HepG2 (cell line): Measurements from ENCODE around the gene SURF6. TPM values are rescaled to one million over a fixed set of nuclear protein-coding genes. Genes with fewer than 3 reads are reported as not detected.
A peak's percentile ranks its signal among the peaks of the same experiment; 100 is the strongest.

ENCODE experiments used
- ATAC-seq: fragments of 200-7000 bp; cut with Tn5 transposase; 3 replicates; pipeline ENCODE4 v1.9.1; 2020; ENCODE audit warnings: mild to moderate bottlenecking, moderate library complexity
- BruUV-seq: library from RNA; stranded (reverse); fragments of 400-500 nt; replicated peaks from 2 replicates; lab custom pipeline; 2021; lab: Mats Ljungman, UMichigan
- CTCF ChIA-PET: fragments of 300-600 bp; formaldehyde crosslinking; extraction: SDS; loops from one replicate; lab custom pipeline; 2021; ENCODE audit warnings: low total read pairs, inconsistent platforms, low intra/inter-chr PET ratio; lab: Yijun Ruan, JAX
- POLR2A ChIA-PET: fragments of 350-600 bp; sonication (Branson Sonifier 250); formaldehyde crosslinking; loops from one replicate; lab custom pipeline; 2020; ENCODE audit warnings: antibody characterized with exemption, inconsistent platforms; lab: Yijun Ruan, JAX
- DNase-seq: peaks from one replicate; pipeline ENCODE4 v3.0.0-alpha.2; 2015; ENCODE audit warnings: low spot score
- FAIRE-seq: peaks from 3 replicates; lab custom pipeline; 2011; peaks lifted over from hg19 to GRCh38; lab: Jason Lieb, UNC
- H2AFZ ChIP-seq: one replicate; pipeline ENCODE4 v1.6.1; 2011; ENCODE audit warnings: low read length, inconsistent platforms
- H3K27ac ChIP-seq: fragments of 300-600 bp; 3 replicates; pipeline ENCODE4 v1.8.0; 2011; ENCODE audit warnings: mixed run types, mild to moderate bottlenecking, mixed read lengths, low read length, inconsistent platforms; ENCODE audit not compliant: insufficient read depth; ENCODE audit errors: extremely low read length
- H3K27me3 ChIP-seq, 2 experiments: fragments of 200-600 bp in 1 of 2; 2 replicates in 1 of 2; 3 replicates in 1 of 2; pipeline versions ENCODE4 v1.6.0 to v1.8.0; 2011; ENCODE audit warnings: low read length in 2 of 2, mild to moderate bottlenecking in 2 of 2, moderate library complexity in 2 of 2, inconsistent platforms in 1 of 2; ENCODE audit not compliant: insufficient read depth in 2 of 2, control insufficient read depth in 1 of 2
- H3K36me3 ChIP-seq, 2 experiments: fragments of 200-600 bp in 1 of 2; replicated peaks in 1 of 2; 2 replicates in 1 of 2; 3 replicates in 1 of 2; pipeline versions ENCODE4 v1.5.1 to v1.8.0; 2011; ENCODE audit warnings: low read length in 2 of 2, inconsistent platforms in 1 of 2; ENCODE audit not compliant: insufficient read depth in 2 of 2, control insufficient read depth in 1 of 2
- H3K4me1 ChIP-seq: 2 replicates; pipeline ENCODE4 v1.5.1; 2012; ENCODE audit warnings: low read length, inconsistent platforms; ENCODE audit not compliant: insufficient read depth
- H3K4me2 ChIP-seq: 2 replicates; pipeline ENCODE4 v1.6.0; 2011; ENCODE audit warnings: low read depth, low read length, inconsistent platforms
- H3K4me3 ChIP-seq, 3 experiments: fragments of 200-600 bp in 1 of 3; sonication (generic), shearing (Covaris generic) in 1 of 3; replicated peaks in 1 of 3; 2 replicates each; pipeline ENCODE4 v1.5.1; 2011 to 2016; ENCODE audit warnings: low read length in 3 of 3, inconsistent platforms in 2 of 3, low read depth in 2 of 3, mild to moderate bottlenecking in 2 of 3, control low read depth in 1 of 3, mixed read lengths in 1 of 3; ENCODE audit not compliant: insufficient read depth in 1 of 3
- H3K79me2 ChIP-seq: one replicate; pipeline ENCODE4 v1.6.1; 2011; ENCODE audit warnings: low read length, inconsistent platforms; ENCODE audit not compliant: insufficient read depth
- H3K9ac ChIP-seq: 2 replicates; pipeline ENCODE4 v1.6.0; 2011; ENCODE audit warnings: mild to moderate bottlenecking, low read depth, low read length, inconsistent platforms; ENCODE audit not compliant: insufficient read depth
- H3K9me3 ChIP-seq: 2 replicates; pipeline ENCODE4 v1.5.1; 2012; ENCODE audit warnings: mild to moderate bottlenecking, low read length
- H4K20me1 ChIP-seq: 2 replicates; pipeline ENCODE4 v1.6.0; 2011; ENCODE audit warnings: inconsistent platforms, mild to moderate bottlenecking, low read length, moderate library complexity; ENCODE audit not compliant: insufficient read depth
- BCL6 ChIP-seq: IDR thresholded peaks from 2 replicates; pipeline ENCODE4 v1.6.1; 2016; ENCODE audit warnings: missing genetic modification reagents, missing compliant biosample characterization
- FLYWCH1 ChIP-seq: sonication (generic); formaldehyde crosslinking; IDR thresholded peaks from 2 replicates; pipeline ENCODE4 v1.8.1; 2023; ENCODE audit warnings: mild to moderate bottlenecking, missing genetic modification reagents
- FOXO1 ChIP-seq: sonication (generic); formaldehyde crosslinking; IDR thresholded peaks from 2 replicates; pipeline ENCODE4 v1.4.0; 2020; ENCODE audit warnings: missing genetic modification reagents
- GRHL1 ChIP-seq: sonication (generic); formaldehyde crosslinking; conservative IDR thresholded peaks from 2 replicates; pipeline ENCODE4 v1.8.0; 2022; ENCODE audit warnings: missing genetic modification reagents
- MAFF ChIP-seq: IDR thresholded peaks from 2 replicates; pipeline ENCODE4 v1.6.1; 2011; ENCODE audit warnings: low read depth, low read length, improper control_type of control experiment
- MNT ChIP-seq: fragments of 450-650 bp; IDR thresholded peaks from 2 replicates; pipeline ENCODE4 v1.6.1; 2016
- PATZ1 ChIP-seq: sonication (generic); formaldehyde crosslinking; IDR thresholded peaks from 2 replicates; pipeline ENCODE4 v1.4.0; 2020; ENCODE audit warnings: missing genetic modification reagents
- PRDM15 ChIP-seq: sonication (generic); formaldehyde crosslinking; IDR thresholded peaks from 2 replicates; pipeline ENCODE4 v1.4.0; 2020; ENCODE audit warnings: missing genetic modification reagents
- SAFB2 ChIP-seq: sonication (generic); formaldehyde crosslinking; IDR thresholded peaks from 2 replicates; pipeline ENCODE4 v1.5.1; 2020; ENCODE audit warnings: missing genetic modification reagents, low read depth, mild to moderate bottlenecking, borderline replicate concordance
- SP1 ChIP-seq, 2 experiments: fragments of 450-650 bp in 1 of 2; sonication (generic) in 1 of 2; formaldehyde crosslinking in 1 of 2; IDR thresholded peaks; 2 replicates each; pipeline versions ENCODE4 v1.4.0 to v1.6.1; 2016 to 2020; ENCODE audit warnings: missing genetic modification reagents in 1 of 2
- U2AF1 ChIP-seq: fragments of 200-400 bp; formaldehyde crosslinking; optimal IDR thresholded peaks from 2 replicates; pipeline ENCODE3; 2017; ENCODE audit warnings: mild to moderate bottlenecking, low read depth, low read length
- ZMYM4 ChIP-seq: sonication (generic); formaldehyde crosslinking; IDR thresholded peaks from 2 replicates; pipeline ENCODE4 v1.8.1; 2023; ENCODE audit warnings: mild to moderate bottlenecking, missing genetic modification reagents
- ZNF143 ChIP-seq: sonication (generic); formaldehyde crosslinking; IDR thresholded peaks from 2 replicates; pipeline ENCODE4 v1.4.0; 2020; ENCODE audit warnings: missing genetic modification reagents
- ZNF225 ChIP-seq: sonication (generic); formaldehyde crosslinking; IDR thresholded peaks from 2 replicates; pipeline ENCODE4 v1.4.0; 2020; ENCODE audit warnings: mild to moderate bottlenecking, missing genetic modification reagents
- ZNF468 ChIP-seq: sonication (generic); formaldehyde crosslinking; IDR thresholded peaks from 2 replicates; pipeline ENCODE4 v1.8.0; 2022; ENCODE audit warnings: mild to moderate bottlenecking, moderate library complexity, missing genetic modification reagents
- ZNF788 ChIP-seq: sonication (generic); formaldehyde crosslinking; IDR thresholded peaks from 2 replicates; pipeline ENCODE4 v1.5.0; 2020; ENCODE audit warnings: mild to moderate bottlenecking, missing genetic modification reagents, borderline replicate concordance
- WGBS: methylation state at CpG from one replicate; pipeline ENCODE4 v1.1.6; 2017; ENCODE audit warnings: low lambda C conversion rate; 5-methylcytosine and 5-hydroxymethylcytosine counted together
- in situ Hi-C: cut with HindIII; loops from 2 replicates; pipeline ENCODE4 v1.10.0; 2017; ENCODE audit warnings: low pct_unique_long_range_greater_than_20kb; ENCODE audit not compliant: extremely low pct_ligation_motif_present
- intact Hi-C: fragments of 100-400 bp; cut with micrococcal nuclease; formaldehyde crosslinking; loops from one replicate; pipeline ENCODE4 v1.10.0; 2022; ENCODE audit not compliant: unreplicated experiment
- polyA plus RNA-seq, 8 experiments: library from polyadenylated mRNA; depleted of rRNA in 3 of 8; stranded (reverse) in 7 of 8; unstranded in 1 of 8; fragments of >200 nt; fragmentation: Illumina TruSeq in 4 of 8; extraction: Trizol in 4 of 8; gene quantifications; 2 replicates each; pipeline versions ENCODE4 v1.2.1 to v1.2.3, GENCODE V29; 2011 to 2016; ENCODE audit warnings: low read depth in 4 of 8, missing spikeins in 1 of 8, mixed read lengths in 1 of 8; ENCODE audit not compliant: insufficient read depth in 1 of 8
- total RNA-seq, 5 experiments: library from RNA; depleted of rRNA; stranded (reverse); fragments of >200 nt; fragmentation: Illumina TruSeq; extraction: Trizol; gene quantifications; 2 replicates each; pipeline ENCODE4 v1.2.3, GENCODE V29; 2016; ENCODE audit warnings: low read depth in 1 of 5

SURF6 gene
- total and polyA plus RNA-seq, 2 of the 13 experiments (the other 11 are each of a cell fraction or from before 2014, with no cell fraction given), result 5.9 to 14.7 TPM

- H3K9me3 ChIP-seq, result no peaks in the 10 kb centered on the region
- H3K36me3 ChIP-seq, result peaks cover 20 to 67% of the 10 kb centered on the region in 2 experiments
- peak overlapping the region; percentile 99 for H3K9ac ChIP-seq
- BruUV-seq, result no TSS peak
- intact Hi-C loops (no loop called here), in situ Hi-C loops (no loop called here)
- WGBS, result 0% methylated on average over 12 of the region's 41 CpGs
- peak overlapping the region; percentile 97 for H3K27ac ChIP-seq
- peak overlapping the region; percentile 97 for H3K4me2 ChIP-seq
- peak; percentile 79 for ATAC-seq
- H3K27me3 ChIP-seq, result no peaks in the 10 kb centered on the region; a peak in 1 of 5 replicates
- FAIRE-seq, result no peak
- peaks cover 34% of the 10 kb centered on the region for H3K79me2 ChIP-seq
- H3K4me3 ChIP-seq, result peak overlapping the region; percentile 82 to 100 (median 97)
- no peak for DNase-seq
- ChIA-PET CTCF (no interaction called here), POLR2A (interaction anchor here (0.6 to 2.6 kb wide), 25 partner anchors 8 to 367 kb away, joined by 3 to 22 read pairs (median 5); partner anchors contain the start of genes ADAMTS13, CACFD1, REXO4 and SLC2A6)
- no peak overlapping the region for H2AFZ ChIP-seq
- peaks cover 19% of the 10 kb centered on the region for H4K20me1 ChIP-seq
- H3K4me1 ChIP-seq, result peaks cover 29% of the 10 kb centered on the region
- TF ChIP-seq FOXO1 (CRISPR knock-in tag) (no peak), ZNF225 (no peak), ZNF468 (CRISPR knock-in tag) (no peak), GRHL1 (CRISPR knock-in tag) (no peak), MAFF (no peak), U2AF1 (no peak), MNT (no peak), ZMYM4 (CRISPR knock-in tag) (no peak), PATZ1 (CRISPR knock-in tag) (peak; percentile 71), ZNF143 (CRISPR knock-in tag) (no peak), SP1 (IDR thresholded peaks at IDR 0.05) (no peak), SP1 (CRISPR knock-in tag; IDR thresholded peaks at IDR 0.05) (no peak), ZNF788 (CRISPR knock-in tag) (no peak), BCL6 (no peak), PRDM15 (CRISPR knock-in tag) (no peak), FLYWCH1 (CRISPR knock-in tag) (no peak), SAFB2 (CRISPR knock-in tag) (no peak)
Measured at GRCh38 chr9:133347515-133347984, 11.6 kb upstream of the SURF6 start.
